Measurements from ENCODE around the gene HSPB6. TPM values are rescaled to one million over a fixed set of nuclear protein-coding genes. Genes with fewer than 3 reads are reported as not detected.

The HSPB6 gene
- polyA plus RNA-seq, 1 donor (not counting 4 experiments of a cell fraction or from before 2014, with no cell fraction given) = not detected

- H4K20me1 ChIP-seq (ENCODE audit: control insufficient read depth, extremely low read depth, insufficient read depth, low read length) = peaks cover 2% of the 10 kb centered on the region
- no peak overlapping the region for H2AFZ ChIP-seq (ENCODE audit: control insufficient read depth, low read length)
- no peaks in the 10 kb centered on the region for H3K36me3 ChIP-seq (ENCODE audit: control insufficient read depth in 2 of 2, extremely low read depth in 1 of 2, insufficient read depth in 2 of 2, low read length in 2 of 2)
- H3K4me2 ChIP-seq (ENCODE audit: control insufficient read depth, extremely low read depth, insufficient read depth, low read depth, low read length) = no peak overlapping the region
- peaks cover 19% of the 10 kb centered on the region for H3K27me3 ChIP-seq (ENCODE audit: control insufficient read depth, extremely low read depth, insufficient read depth, low read length)
- H3K9ac ChIP-seq (ENCODE audit: control insufficient read depth, extremely low read depth, insufficient read depth, low read length) = no peak overlapping the region
- no peaks in the 10 kb centered on the region for H3K79me2 ChIP-seq (ENCODE audit: control insufficient read depth, insufficient read depth, low read length)
- DNase-seq (ENCODE audit: low read depth, low spot score) (no peak), FAIRE-seq (no peak)
- dilution Hi-C loops (cut with MboI; ENCODE audit: extremely low pct_ligation_motif_present, low sequenced_read_pairs) = no loop called here
- no peaks in the 10 kb centered on the region for H3K9me1 ChIP-seq (ENCODE audit: control insufficient read depth, extremely low read depth, insufficient read depth, low read length)
- no peaks in the 10 kb centered on the region for H3K4me1 ChIP-seq (ENCODE audit: control insufficient read depth, extremely low read depth, insufficient read depth, low read length)
- TF ChIP-seq CTCF (optimal IDR thresholded peaks at IDR 0.05 in 1 of 3, IDR thresholded peaks at IDR 0.05 in 1 of 3, conservative IDR thresholded peaks at IDR 0.05 in 1 of 3; ENCODE audit: extremely low read depth in 1 of 3, insufficient read depth in 2 of 3, low read length in 3 of 3) (no peak), EZH2 (IDR thresholded peaks at IDR 0.05; ENCODE audit: low read length) (no peak)
- H3K27ac ChIP-seq (ENCODE audit: control insufficient read depth, insufficient read depth, low read length) = no peak overlapping the region
- H3K9me3 ChIP-seq (ENCODE audit: control insufficient read depth, low read depth, low read length) = no peaks in the 10 kb centered on the region
- no peak overlapping the region for H3K4me3 ChIP-seq (ENCODE audit: control insufficient read depth in 2 of 3, extremely low read depth in 1 of 3, insufficient read depth in 2 of 3, low read depth in 1 of 3, low read length in 3 of 3)
Observed at GRCh38 chr19:35793381-35794165, 36.7 kb upstream of the HSPB6 start.

GRCh38 chr19:35792888-35793287, 36.1 kb upstream of the HSPB6 start:
- no peak overlapping the region for H3K9ac ChIP-seq (ENCODE audit: control insufficient read depth, extremely low read depth, insufficient read depth, low read length)
- no peaks in the 10 kb centered on the region for H3K4me1 ChIP-seq (ENCODE audit: control insufficient read depth, extremely low read depth, insufficient read depth, low read length)
- peaks cover 14% of the 10 kb centered on the region for H3K27me3 ChIP-seq (ENCODE audit: control insufficient read depth, extremely low read depth, insufficient read depth, low read length)
- dilution Hi-C loops (cut with MboI; ENCODE audit: extremely low pct_ligation_motif_present, low sequenced_read_pairs) = no loop called here
- H3K4me2 ChIP-seq (ENCODE audit: control insufficient read depth, extremely low read depth, insufficient read depth, low read depth, low read length) = no peak overlapping the region
- H3K79me2 ChIP-seq (ENCODE audit: control insufficient read depth, insufficient read depth, low read length) = no peaks in the 10 kb centered on the region
- TF ChIP-seq CTCF (optimal IDR thresholded peaks at IDR 0.05 in 1 of 3, IDR thresholded peaks at IDR 0.05 in 1 of 3, conservative IDR thresholded peaks at IDR 0.05 in 1 of 3; ENCODE audit: extremely low read depth in 1 of 3, insufficient read depth in 2 of 3, low read length in 3 of 3) (no peak), EZH2 (IDR thresholded peaks at IDR 0.05; ENCODE audit: low read length) (no peak)
- FAIRE-seq = no peak
- no peak overlapping the region for H2AFZ ChIP-seq (ENCODE audit: control insufficient read depth, low read length)
- no peak overlapping the region for H3K4me3 ChIP-seq (ENCODE audit: control insufficient read depth in 2 of 3, extremely low read depth in 1 of 3, insufficient read depth in 2 of 3, low read depth in 1 of 3, low read length in 3 of 3)
- no peak overlapping the region for H3K27ac ChIP-seq (ENCODE audit: control insufficient read depth, insufficient read depth, low read length)
- H3K36me3 ChIP-seq (ENCODE audit: control insufficient read depth in 2 of 2, extremely low read depth in 1 of 2, insufficient read depth in 2 of 2, low read length in 2 of 2) = no peaks in the 10 kb centered on the region
- DNase-seq (ENCODE audit: low read depth, low spot score) = no peak
- no peaks in the 10 kb centered on the region for H3K9me1 ChIP-seq (ENCODE audit: control insufficient read depth, extremely low read depth, insufficient read depth, low read length)
- H3K9me3 ChIP-seq (ENCODE audit: control insufficient read depth, low read depth, low read length) = no peaks in the 10 kb centered on the region
- H4K20me1 ChIP-seq (ENCODE audit: control insufficient read depth, extremely low read depth, insufficient read depth, low read length) = peaks cover 2% of the 10 kb centered on the region
